ENCODE data around the gene ANKRD26. TPM values are rescaled to one million over a fixed set of nuclear protein-coding genes. Genes with fewer than 3 reads are reported as not detected.

Gene ANKRD26
- total and polyA plus RNA-seq, 7 donors: 2.1 to 20.5 (median 8.6) TPM

DNA sequence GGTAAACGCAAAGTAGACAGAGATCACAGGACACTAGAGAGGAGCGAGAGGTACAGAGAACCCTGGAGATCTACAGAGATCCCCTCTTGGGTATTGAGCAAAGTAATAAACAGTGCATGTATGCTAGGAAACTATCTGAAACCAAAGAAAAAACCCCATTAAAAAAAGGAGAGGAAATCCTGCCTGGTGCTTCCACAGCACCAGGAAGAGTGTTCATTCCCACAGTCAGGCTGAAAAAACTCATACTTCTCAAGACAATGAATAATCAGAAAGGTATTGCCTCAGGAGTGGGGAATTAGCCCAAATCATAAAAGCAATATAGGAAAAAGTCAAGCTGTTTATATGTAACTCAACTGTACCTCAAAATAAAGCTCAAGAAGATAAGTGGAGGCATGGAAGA lies 59.1 kb downstream of the ANKRD26 start:
- WGBS, 2 donors: 93 to 95% methylated on average over 2 of the region's 2 CpGs
- no peaks in the 10 kb centered on the region for H3K4me1 ChIP-seq
- H3K36me3 ChIP-seq: peaks cover 4 to 75% (median 9%) of the 10 kb centered on the region in 4 donors
- no peaks in the 10 kb centered on the region for H3K9me3 ChIP-seq
- DNase-seq: no peak
- intact Hi-C loops (cut with DNase I): no loop called here
- H3K4me3 ChIP-seq: no peak overlapping the region
- TF ChIP-seq, protein P1, sequence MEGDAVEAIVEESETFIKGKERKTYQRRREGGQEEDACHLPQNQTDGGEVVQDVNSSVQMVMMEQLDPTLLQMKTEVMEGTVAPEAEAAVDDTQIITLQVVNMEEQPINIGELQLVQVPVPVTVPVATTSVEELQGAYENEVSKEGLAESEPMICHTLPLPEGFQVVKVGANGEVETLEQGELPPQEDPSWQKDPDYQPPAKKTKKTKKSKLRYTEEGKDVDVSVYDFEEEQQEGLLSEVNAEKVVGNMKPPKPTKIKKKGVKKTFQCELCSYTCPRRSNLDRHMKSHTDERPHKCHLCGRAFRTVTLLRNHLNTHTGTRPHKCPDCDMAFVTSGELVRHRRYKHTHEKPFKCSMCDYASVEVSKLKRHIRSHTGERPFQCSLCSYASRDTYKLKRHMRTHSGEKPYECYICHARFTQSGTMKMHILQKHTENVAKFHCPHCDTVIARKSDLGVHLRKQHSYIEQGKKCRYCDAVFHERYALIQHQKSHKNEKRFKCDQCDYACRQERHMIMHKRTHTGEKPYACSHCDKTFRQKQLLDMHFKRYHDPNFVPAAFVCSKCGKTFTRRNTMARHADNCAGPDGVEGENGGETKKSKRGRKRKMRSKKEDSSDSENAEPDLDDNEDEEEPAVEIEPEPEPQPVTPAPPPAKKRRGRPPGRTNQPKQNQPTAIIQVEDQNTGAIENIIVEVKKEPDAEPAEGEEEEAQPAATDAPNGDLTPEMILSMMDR (IDR thresholded peaks at IDR 0.05): no peak
- TF ChIP-seq EP300 (IDR thresholded peaks at IDR 0.05): no peak
- no peak for TF ChIP-seq POLR2A (IDR thresholded peaks at IDR 0.05)
- TF ChIP-seq POLR2AphosphoS5 (IDR thresholded peaks at IDR 0.05): no peak
- H3K27ac ChIP-seq: no peak overlapping the region
- H3K27me3 ChIP-seq: no peaks in the 10 kb centered on the region

DNA sequence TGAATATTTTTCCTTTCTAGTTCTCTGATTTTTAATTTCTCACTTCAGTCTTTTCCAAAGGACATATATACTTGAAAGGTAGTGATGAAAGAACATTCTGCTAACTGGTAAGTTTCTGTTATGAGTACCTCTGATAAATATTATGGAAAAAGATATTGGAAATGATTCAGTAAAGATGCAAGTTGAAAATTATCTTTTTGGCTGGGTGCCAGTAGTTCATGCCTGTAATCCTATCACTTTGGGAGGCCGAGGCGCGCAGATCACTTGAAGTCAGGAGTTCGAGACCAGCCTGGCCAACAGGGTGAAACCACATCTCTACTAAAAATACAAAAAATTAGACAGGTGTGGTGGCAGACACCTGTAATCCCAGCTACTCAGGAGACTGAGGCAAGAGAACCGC lies 62.1 kb downstream of the ANKRD26 start:
- TF ChIP-seq, protein P1 (IDR thresholded peaks at IDR 0.05): no peak
- no peaks in the 10 kb centered on the region for H3K27me3 ChIP-seq
- no peak overlapping the region for H3K4me3 ChIP-seq
- peaks cover 4 to 79% (median 7%) of the 10 kb centered on the region in 4 donors for H3K36me3 ChIP-seq
- no peaks in the 10 kb centered on the region for H3K9me3 ChIP-seq
- DNase-seq: peak; percentile 21
- no peaks in the 10 kb centered on the region for H3K4me1 ChIP-seq
- no peak overlapping the region for H3K27ac ChIP-seq
- WGBS, 2 donors: 98 to 99% methylated on average over 5 of the region's 5 CpGs
- intact Hi-C loops (cut with DNase I): no loop called here

DNA sequence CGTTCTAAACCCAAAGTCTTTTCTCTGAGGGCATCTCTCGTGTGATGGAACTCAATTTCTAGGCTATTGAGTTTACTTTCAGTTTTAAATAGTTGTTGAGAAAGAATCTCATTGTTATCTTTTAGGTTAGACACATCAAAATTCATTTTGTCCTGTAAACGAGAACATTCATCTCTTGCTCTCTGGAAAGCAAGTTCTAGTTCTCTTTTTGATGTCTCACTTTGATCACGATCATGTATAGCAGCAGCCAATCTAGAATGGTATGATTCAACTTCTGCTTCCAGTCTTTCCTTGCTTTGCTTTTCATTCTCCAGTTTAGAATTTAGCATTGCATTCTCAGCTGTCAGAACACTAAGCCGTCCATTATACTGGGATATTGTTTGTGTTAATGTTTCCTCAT lies 65.1 kb downstream of the ANKRD26 start:
- WGBS, 2 donors: 82 to 87% methylated on average over 5 of the region's 5 CpGs
- H3K4me1 ChIP-seq: no peaks in the 10 kb centered on the region
- peaks cover 4 to 79% (median 7%) of the 10 kb centered on the region in 4 donors for H3K36me3 ChIP-seq
- no peak for DNase-seq
- intact Hi-C loops (cut with DNase I): no loop called here
- TF ChIP-seq, protein P1 (IDR thresholded peaks at IDR 0.05): no peak
- H3K4me3 ChIP-seq: no peak overlapping the region
- H3K27me3 ChIP-seq: no peaks in the 10 kb centered on the region
- H3K27ac ChIP-seq: no peak overlapping the region
- no peaks in the 10 kb centered on the region for H3K9me3 ChIP-seq

DNA sequence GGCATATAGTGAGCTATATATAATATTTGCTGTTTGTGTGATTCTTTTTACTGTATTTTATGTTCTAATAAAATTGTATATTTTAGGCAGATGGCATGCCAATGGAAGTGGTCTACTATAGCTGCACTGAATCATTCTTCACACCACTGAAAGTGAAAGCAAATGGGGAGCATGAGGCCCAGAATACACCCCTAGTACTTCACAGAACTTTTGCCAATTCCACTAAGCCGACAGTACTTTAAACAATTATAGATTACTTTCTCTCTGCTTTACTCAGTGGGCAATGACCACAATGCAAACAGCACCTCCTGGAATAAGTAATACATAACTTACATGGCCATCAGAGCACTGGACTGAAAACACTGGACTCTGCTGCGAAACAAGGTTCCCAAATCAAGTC lies 70.2 kb downstream of the ANKRD26 start:
- Histone ChIP-seq H3K9me3 (no peaks in the 10 kb centered on the region), H3K4me3 (no peak overlapping the region), H3K4me1 (no peaks in the 10 kb centered on the region), H3K36me3 (peaks cover 0 to 85% (median 0%) of the 10 kb centered on the region in 4 donors), H3K27ac (no peak overlapping the region), H3K27me3 (no peaks in the 10 kb centered on the region)
- 82 to 83% methylated on average over 2 of the region's 2 CpGs for WGBS, 2 donors
- TF ChIP-seq, protein P1 (IDR thresholded peaks at IDR 0.05): no peak
- TF ChIP-seq EP300 (IDR thresholded peaks at IDR 0.05): no peak
- TF ChIP-seq POLR2A (IDR thresholded peaks at IDR 0.05): no peak
- no peak for TF ChIP-seq POLR2AphosphoS5 (IDR thresholded peaks at IDR 0.05)
- no peak for DNase-seq
- intact Hi-C loops (cut with DNase I): no loop called here

DNA sequence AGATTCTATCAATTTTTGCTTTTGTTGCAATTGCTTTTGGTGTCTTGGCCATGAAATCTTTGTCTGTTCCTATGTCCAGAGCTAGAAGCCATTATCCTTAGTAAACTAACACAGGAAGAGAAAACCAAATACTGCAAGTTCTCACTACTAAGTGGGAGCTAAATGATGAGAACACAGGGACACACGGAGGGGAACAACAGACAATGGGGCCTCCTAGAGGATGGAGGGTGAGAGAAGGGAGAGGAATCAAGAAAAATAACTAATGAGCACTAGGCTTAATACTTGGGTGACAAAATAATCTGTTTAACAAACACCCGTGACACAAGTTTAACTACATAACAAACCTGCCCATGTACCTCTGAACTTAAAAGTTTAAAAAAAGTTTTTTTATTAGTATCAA lies 78.2 kb downstream of the ANKRD26 start:
- Histone ChIP-seq H3K27me3 (no peaks in the 10 kb centered on the region), H3K36me3 (peaks cover 0 to 38% (median 0%) of the 10 kb centered on the region in 4 donors), H3K4me1 (no peaks in the 10 kb centered on the region), H3K27ac (no peak overlapping the region), H3K9me3 (no peaks in the 10 kb centered on the region), H3K4me3 (no peak overlapping the region)
- no peak for TF ChIP-seq POLR2A (IDR thresholded peaks at IDR 0.05)
- TF ChIP-seq, protein P1 (IDR thresholded peaks at IDR 0.05): no peak
- no peak for TF ChIP-seq EP300 (IDR thresholded peaks at IDR 0.05)
- no peak for TF ChIP-seq POLR2AphosphoS5 (IDR thresholded peaks at IDR 0.05)
- WGBS, 2 donors: 85 to 93% methylated on average over 2 of the region's 2 CpGs
- no peak for DNase-seq
- intact Hi-C loops (cut with DNase I): no loop called here
